Right lung (tissue), 5 donors: ENCODE results near the gene TIMM50. TPM values are rescaled to one million over a fixed set of nuclear protein-coding genes. Genes with fewer than 3 reads are reported as not detected.
"Not testable (repeated sequence)": the region's sequence is repeated elsewhere in the genome, so short reads cannot be mapped to it uniquely, and the experiment has no call there.

Experiments used
- DNase-seq, 2 donors: peaks; one replicate each; pipeline ENCODE4 v3.0.0-alpha.2; 2013
- polyA plus RNA-seq, 5 donors: library from polyadenylated mRNA; unstranded; fragments of 120-200 nt; gene quantifications; one replicate each; pipeline versions ENCODE4 v1.2.1 to v1.2.3, GENCODE V29; 2013; ENCODE audit warnings: inconsistent platforms in 1 of 5, low replicate concordance in 1 of 5; ENCODE audit not compliant: insufficient read length in 5 of 5, insufficient read depth in 1 of 5

Gene TIMM50
- polyA plus RNA-seq, 5 donors = 57.7 to 81.3 (median 69.1) TPM

GRCh38 chr19:39465956-39466747 is 14.5 kb upstream of the TIMM50 start:
- no peak for DNase-seq

DNA sequence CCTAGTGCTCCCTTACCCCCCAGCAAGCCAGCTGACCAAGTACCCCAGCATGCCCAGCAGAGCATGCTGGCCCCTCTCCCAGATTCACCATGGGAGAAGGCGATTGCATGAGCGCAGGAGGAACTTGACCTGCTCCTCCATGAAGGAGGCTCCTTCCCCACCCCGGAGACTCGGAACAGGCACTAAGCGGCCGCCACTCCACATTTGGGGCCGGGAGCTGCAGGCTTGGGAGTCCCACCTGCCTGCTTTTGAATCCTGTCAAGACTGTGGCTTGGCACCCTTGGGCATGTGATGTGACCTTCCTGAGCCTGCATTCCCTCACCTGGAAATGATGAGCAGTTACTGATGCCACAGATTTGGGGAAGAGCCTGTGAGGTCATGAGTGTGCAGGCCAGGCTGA is 12.7 kb upstream of the TIMM50 start:
- no peak for DNase-seq

- DNase-seq = no peak
Observed at GRCh38 chr19:39469036-39469435, 11.6 kb upstream of the TIMM50 start.

GRCh38 chr19:39469567-39469966 is 11.1 kb upstream of the TIMM50 start:
- DNase-seq = no peak

DNA sequence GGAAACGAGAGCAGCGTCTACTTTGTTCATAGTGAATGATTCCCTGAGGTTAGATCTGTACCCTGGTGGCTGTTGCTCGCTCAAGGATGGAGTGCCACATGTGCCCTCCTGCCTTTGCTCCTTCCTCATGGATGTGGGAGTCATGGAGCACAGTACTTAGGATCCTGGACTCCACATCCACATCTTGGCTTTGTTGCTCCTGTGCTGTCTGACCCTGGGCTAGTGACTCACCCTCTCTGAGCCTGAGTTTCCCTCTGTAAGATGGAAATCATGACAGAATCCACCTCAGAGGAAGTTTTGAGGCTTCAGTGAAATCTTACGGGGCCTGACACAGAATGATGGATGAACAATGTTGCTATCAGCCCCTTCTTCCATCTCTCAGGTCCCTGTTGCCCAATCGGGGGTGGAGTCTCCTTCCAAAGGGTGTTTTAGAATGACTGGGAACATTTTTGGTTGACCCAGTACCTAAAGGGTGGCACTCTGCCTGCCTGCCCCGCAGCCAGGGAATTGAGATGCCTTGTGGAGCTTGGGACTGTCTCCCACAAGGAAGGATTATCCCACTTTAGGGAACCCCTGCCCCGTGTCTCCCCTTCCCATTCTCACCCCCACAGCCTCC is 9.8 kb upstream of the TIMM50 start:
- DNase-seq = no peak

DNA sequence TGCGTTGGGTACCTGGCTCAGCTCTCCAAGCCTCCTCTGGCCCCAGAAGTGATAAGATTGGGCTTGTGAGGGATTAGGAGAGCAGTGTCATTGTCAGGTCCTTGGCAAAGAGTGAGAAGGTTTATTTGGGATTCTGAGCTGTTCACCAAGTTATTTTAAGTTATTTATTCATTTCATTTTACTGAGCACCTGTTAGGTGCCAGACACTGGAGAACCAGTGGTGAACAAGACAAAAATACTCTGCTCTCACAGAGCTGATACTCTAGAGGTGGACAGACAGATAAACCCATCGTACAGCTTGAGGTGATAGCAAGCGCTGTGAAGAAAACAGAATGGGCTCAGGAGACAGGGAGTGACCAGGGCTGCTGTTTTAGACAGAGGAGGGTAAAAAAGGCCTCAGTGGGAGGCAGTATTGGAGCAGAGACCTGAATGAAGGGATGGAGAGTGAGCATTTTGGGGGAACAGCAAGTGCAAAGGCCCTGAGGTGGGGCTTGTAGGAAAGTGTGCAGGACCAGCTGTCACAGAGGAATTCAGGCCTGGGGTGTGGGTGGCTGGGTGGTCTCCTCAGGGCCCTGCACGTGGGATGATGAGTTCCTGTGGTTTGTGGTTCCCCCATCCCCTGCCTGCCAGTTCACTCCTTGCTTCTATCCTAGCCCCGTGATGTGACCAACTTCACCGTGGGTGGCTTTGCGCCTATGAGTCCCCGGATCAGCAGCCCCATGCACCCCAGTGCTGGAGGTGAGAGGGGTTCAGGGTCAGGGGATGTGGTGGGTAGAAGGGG is 8.7 kb upstream of the TIMM50 start:
- DNase-seq = no peak

DNA sequence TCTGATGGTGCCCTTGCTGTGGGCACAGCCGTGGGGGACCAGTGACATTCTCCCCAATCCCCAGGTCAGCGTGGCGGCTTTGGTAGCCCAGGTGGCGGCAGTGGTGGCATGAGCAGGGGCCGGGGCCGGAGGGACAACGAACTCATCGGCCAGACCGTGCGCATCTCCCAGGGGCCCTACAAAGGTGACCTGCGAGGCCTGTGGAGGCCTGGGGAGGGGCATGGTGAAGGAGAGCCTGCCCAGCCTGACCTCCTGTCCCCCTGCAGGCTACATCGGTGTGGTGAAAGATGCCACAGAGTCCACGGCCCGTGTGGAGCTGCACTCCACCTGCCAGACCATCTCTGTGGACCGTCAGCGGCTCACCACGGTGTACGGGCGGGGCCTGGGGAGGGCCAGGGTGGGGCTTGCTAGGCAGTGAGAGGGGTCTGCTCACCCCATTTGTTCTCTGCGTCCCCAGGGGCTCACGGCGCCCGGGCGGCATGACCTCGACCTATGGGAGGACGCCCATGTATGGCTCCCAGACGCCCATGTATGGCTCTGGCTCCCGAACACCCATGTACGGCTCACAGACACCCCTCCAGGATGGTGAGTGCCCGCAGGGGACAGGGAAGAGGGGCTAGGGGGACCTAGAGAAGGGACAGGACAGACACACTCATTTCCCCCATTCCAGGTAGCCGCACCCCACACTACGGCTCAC is 7.7 kb upstream of the TIMM50 start:
- DNase-seq = no peak

GRCh38 chr19:39473443-39473960 is 7.1 kb upstream of the TIMM50 start:
- no peak for DNase-seq

- DNase-seq = peak in 1 of 2 donors; percentile 36
Observed at GRCh38 chr19:39474139-39474620, 6.5 kb upstream of the TIMM50 start.

DNA sequence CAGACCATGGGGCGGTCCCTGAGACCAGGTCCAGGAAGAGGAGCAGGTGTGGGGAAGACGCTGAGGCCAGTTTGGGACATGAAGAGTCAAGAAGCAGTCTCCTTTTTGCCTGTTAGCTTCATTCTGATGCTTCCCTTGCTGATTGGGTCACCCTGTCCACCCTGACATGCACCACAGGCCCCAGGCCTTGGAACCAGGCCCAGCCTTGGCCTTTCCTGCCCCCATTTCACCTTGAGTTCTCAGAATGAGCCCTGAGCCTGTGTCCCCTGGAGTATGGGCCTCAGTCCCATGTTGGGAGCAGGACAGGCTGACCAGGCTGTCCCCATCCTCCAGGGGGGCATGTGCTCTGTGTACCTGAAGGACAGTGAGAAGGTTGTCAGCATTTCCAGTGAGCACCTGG is 4.9 kb upstream of the TIMM50 start:
- DNase-seq = no peak

GRCh38 chr19:39479319-39479801 is 1.3 kb upstream of the TIMM50 start:
- not testable (repeated sequence) for DNase-seq

- no peak for DNase-seq
Observed at GRCh38 chr19:39479916-39480315, 722 bp upstream of the TIMM50 start.

DNA sequence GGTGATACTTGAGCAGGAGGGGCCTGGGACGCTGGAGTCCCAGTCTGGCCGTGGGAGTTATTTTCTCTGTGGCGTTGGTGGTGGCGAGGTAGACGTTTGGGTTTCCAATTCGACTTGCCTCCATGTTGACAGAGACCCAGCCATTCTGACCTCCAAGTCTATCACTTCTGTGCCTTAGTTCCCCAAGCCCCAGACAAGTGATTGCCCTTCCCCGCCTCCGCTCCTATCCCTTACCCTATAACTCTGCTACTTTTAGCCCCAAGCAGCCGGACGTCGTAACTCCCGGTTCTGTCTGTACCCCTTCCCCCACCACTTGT is 549 bp downstream of the TIMM50 start:
- DNase-seq = no peak

DNA sequence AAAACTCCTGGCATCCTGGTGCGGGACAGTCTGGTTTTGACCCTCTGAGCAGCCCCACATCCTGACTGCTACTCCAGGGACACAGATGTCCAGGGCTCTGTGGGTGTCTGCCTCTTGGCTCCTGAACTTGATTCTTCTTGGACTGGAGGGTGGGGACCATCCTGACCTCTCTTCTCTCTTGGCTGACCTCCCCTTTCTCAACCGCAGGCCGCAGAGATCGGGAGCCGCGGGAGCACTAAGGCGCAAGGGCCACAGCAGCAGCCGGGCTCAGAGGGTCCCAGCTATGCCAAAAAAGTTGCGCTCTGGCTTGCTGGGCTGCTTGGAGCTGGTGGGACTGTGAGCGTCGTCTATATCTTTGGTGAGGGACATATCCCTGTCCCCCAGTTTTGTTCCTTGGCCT is 1.0 kb downstream of the TIMM50 start:
- no peak for DNase-seq

DNA sequence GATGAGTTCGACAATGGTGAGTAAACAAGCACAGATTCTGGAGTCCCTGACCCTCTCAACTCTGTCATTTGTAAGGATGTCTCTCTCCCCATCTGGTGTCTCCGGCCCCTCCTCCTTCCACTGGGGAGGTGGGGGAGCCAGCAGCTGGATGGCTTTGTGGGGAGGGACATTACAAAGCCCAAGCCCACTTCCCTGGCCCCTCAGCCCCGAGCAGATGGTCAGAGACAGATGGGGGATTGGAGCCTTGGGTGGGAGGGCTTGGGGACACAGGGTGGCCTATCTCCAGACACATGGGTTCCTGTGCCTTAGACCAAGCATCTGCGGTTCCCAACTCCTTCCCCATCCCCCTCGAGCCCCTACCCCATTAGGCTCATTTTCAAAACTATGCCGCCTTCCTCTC is 2.5 kb downstream of the TIMM50 start:
- no peak for DNase-seq

DNA sequence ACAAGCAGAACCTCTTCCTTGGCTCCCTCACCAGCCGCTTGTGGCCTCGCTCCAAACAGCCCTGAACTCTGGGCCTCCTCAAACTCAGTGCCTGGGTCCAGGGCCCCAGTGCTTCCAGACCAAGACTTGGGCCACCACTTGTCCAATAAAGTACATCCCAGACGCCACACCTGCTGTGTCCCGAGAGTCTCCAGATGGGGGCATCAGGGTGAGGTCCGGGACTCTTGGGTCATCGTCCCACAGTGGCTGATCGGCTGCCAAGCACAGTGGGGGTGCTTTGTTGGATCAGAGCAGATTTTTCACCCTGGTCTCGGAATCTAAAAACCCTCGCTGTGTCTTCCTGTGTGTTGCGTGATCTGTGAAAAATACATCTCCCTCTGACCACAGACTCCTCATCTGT is 9.1 kb downstream of the TIMM50 start:
- no peak for DNase-seq

DNA sequence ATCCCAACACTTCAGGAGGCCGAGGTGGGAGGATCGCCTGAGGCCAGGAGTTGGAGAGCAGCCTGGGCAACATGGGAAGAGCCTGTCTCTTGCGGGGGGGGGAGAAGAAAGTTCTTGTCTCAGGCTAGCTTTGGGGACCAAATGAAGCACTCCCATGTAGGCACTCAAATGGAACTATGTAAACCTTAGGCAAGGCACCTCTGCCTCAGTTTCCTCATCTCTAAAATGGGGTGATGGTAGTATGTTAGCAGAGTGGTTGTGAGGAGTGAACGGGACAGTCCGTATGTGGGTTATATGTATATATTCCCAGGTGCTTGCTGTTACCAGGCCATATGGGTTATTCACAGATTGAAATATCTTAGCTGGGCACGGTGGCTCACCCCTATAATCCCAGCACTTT is 11.6 kb downstream of the TIMM50 start:
- DNase-seq = no peak

DNA sequence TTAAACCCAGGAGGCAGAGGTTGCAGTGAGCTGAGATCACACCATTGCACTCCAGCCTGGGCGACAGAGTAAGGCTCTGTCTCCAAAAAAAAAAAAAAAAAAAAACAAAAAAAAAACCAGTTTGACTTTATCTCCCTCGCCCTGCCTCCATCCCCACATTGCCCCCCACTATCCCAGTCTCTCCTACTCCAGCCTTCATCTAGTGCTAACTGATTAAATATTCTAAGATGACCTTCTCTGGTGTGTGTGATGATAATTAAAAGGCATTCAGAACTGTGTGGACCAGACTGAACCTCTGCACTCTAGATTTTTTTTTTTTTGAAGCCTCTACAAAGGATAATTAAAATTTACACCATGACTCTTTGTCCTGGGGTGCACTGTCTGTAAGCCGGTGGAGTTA is 12.2 kb downstream of the TIMM50 start:
- no peak for DNase-seq

GRCh38 chr19:39494661-39495060 is 14.0 kb downstream of the TIMM50 start:
- DNase-seq = no peak

- no peak for DNase-seq
Observed at GRCh38 chr19:39496063-39496462, 15.4 kb downstream of the TIMM50 start.

- no peak for DNase-seq
Observed at GRCh38 chr19:39497701-39497995, 17.0 kb downstream of the TIMM50 start.
